Stimulated activated CD8-positive, alpha-beta memory T cell treated with anti-CD3 and anti-CD28 coated beads, Interleukin-12 subunit alpha, Interleukin-12 subunit beta, amount 100 ng/mL, for 1 hour (primary cell): ENCODE measurements around the gene C19orf25.
"Not testable (repeated sequence)": the region's sequence is repeated elsewhere in the genome, so short reads cannot be mapped to it uniquely, and the experiment has no call there.

Source experiments
- DNase-seq: peaks from one replicate; pipeline ENCODE4 v3.0.0-alpha.2; 2020; ENCODE audit warnings: low read depth

C19orf25 gene

DNA sequence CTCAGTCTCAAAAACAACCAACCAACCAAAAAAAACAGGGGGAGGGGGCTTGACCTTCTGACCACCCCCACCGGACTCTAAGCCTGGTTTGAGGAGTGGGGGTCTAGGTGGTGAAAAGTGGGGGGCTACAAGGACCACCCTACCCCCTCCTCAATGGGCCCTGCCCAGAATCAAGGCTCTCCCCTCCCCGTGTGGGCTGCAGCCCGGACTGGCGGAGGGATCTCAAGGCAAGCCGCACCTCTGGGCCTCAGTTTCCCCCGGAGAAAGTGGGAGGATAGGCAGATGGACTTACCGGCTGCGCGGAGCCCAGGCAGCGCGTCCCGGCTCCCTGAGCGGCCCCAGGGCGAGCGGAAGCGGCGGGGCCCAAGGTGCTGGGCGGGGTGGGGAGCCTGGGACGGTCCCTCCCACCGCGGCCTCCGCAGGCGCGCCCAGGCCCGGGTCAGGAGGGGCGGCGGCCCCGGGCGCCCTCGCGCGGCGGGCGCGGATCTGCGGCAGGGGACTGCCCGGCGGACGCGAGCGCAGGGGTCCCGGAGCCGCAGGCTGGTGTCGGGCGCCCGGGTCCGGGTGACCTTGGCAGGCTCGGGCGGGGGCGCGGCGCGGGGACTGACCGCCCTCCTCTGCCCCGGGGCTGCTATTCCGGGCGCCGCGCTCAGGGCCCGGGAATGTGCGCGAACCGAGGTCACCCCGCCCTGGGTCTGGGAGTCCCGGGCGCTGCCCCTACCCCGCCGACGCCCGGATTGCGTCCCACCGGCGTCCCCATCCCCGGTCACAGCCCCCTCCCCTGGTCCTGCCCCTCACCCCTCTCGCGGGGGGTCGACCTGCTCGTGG lies 33.9 kb upstream of the C19orf25 start, which contains the start of gene ADAMTSL5:
ADAMTSL5 (minus strand) TSS at position 349 of the 828 bp plus-strand sequence. CDS start 2,076 bp downstream, outside the sequence.
- DNase-seq, result peak; percentile 25

- no peak for DNase-seq
These were observed 32.6 kb upstream of the C19orf25 start for GRCh38 chr19:1511318-1512317.

- DNase-seq, result no peak
These were observed 31.8 kb upstream of the C19orf25 start for GRCh38 chr19:1510807-1511206.

DNA sequence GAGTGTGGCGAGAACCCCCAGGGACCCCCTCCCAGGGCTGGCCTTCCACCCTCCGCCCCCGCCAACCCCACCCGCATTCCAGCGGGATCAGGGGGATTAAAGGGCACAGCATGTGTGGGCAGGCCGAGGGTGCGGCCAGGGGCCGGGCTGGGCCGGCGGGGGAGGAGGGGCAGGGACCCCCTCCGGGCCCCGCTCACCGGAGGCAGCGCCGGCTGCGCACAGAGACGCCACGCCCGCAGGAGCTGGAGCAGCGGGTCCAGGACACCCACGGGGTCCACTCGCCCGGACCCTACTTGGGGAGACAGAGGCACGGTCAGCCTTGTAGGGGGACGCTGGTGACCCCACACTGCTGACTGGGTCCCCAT lies 31.4 kb upstream of the C19orf25 start:
- no peak for DNase-seq

DNA sequence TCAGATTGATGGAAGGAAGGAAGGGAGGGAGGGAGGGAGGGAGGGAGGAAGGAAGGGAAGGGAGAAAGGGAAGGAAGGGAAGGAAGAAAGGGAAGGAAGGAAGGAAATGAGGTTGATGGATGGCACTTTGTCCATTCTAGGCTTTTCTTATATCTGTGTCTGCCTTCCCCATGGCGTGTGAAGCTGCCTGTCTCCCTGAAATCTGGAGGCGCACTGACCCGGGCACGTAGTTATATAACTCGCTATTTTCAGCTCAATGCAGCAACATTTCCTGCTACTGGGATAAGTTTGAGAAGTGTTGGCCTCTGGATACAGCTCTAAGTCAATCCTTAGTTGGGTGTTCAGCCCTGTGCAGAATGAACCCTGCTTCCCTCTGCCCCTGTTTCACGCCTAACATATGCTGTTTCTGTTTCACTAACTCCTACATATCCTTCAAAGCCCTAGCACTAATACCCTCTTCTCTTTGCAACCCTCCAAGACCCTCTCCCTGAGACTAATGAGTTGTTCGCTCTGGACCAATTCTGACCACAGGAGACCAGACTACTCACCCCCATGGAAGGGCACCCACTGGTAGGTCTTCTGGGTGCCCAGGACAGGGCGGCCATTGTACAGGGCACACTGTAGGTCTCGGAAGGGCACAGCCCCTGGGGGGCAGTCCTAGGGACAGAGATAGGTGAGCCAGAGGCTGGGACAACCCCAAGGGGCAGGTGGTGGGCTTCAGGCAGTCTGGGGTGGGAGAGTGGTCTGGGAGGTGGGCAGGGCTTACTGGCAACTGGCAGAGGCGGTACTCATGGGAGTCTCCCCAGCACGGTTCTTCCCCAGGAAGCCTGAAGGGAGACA lies 30.8 kb upstream of the C19orf25 start:
- DNase-seq, result no peak

DNA sequence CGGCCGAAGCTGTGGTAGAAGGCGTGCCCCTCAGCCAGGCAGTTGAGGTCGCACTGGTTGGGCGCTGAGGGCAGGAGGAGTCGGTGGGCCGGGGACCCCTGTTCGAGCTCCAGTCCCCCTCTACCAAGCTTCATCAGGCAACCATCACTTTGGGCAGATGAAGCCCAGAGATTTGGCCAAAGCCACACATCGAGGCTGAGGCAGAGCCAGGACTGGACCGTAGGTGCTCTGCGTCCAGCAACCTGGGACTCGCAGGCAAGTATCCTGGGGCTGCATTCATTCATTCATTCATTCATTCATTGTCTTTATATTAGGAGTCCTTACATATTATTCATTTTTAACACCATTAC lies 29.5 kb upstream of the C19orf25 start:
- DNase-seq, result no peak

DNA sequence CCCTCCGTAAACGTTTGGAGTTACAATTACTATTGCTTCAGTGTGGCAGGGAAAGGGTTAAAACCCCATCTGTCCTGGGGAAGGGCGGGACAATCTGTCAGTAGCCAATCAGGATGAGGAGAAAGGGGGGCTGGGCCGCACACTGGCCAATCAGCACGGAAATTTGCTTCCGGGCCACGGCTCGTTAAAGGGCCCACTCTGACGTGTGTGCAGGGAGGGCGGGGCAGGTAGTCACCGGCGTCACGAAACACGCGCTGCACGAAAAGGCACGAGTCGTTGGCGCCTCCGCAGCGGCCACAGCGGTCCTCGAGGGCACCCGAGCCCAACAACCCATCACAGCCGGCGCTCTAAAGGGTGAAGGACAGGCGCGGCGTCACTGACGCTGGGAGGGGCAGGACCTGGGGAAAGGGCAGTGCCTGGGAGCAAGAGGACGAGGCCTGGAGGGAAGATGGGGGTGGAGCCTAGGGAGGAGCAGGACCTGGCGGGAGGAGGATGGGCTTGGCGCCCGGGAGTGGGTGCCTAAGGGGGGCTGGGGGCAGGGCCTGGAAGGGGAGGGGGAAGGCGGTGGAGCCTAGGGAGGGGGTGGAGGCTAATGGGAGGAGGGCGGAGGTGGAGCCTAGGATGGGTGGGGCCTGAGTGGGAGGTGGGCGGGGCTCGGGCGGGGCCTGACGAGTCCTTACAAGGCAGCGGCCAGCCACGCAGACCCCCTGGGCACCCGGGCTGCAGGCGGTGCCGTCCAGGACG lies 28.9 kb upstream of the C19orf25 start:
- DNase-seq, result peak; percentile 80

DNA sequence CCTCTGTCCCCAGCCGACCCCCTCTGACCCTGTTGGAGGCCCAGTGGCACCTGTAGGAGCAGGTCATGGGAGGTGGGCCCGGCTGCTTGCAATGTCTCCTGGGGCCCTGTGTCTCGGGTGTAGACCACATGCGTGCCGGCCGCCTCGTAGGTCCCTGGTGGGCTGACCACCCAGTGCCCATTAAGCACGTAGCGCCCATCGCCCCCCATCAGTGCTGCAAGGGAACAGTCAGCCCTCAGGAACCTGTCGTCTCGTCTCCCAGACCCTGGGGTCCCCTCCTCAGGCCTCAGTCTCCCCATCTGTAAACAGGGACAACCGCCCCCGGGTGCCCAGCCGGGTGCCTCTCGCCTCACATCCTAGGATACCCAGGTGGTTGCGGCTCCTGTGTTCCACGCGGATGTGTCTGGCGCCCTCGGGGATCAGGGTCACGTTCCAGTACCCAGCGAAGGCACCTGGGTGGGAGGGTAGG lies 28.2 kb upstream of the C19orf25 start:
- DNase-seq, result no peak

DNA sequence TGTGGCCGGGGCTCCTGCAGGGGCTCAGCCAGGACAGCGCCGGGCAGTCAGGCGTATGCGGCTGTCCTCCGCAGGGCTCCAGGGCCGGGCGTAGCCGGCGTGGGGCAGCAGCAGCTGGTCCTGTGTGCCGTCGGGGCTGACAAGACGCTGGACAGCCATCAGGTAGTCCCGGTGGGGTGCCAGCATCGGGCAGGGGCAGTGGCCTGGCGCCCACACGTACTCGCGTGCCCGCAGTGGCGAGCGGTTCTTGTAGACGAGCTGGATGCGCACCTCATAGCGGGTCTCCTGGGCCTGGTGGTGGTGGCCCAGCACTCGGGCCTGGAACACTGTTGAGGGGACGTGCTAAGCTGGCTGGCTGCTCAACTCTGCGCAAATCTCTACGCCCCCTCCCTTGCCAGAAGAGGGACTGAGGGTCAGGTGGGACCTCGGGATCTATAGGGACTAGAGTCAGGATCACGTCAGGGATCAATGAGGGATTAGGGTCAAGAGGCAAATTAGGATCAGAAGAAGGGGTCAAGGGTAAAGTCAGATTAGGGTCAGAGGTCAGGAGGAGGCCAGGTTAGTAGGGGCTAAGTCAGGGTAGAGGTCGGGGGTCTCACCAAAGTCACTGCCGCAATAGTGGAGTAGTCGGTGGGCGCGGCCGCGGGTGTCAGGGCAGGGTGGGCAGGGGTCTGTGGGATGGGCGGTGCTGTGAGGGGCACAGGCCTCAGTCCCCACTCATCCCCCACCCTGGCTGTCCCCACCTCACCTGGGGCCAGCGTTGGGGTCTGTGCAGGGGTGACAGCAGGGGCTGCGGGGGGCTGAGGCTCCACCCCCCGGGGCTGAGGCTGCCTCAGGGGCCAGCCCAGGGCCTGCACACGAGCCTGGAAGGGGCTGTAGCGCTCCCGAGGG lies 27.2 kb upstream of the C19orf25 start:
- no peak for DNase-seq

- no peak for DNase-seq
These were observed 26.0 kb upstream of the C19orf25 start for GRCh38 chr19:1505012-1505411.

- no peak for DNase-seq
These were observed 25.1 kb upstream of the C19orf25 start for GRCh38 chr19:1503925-1504773.

DNA sequence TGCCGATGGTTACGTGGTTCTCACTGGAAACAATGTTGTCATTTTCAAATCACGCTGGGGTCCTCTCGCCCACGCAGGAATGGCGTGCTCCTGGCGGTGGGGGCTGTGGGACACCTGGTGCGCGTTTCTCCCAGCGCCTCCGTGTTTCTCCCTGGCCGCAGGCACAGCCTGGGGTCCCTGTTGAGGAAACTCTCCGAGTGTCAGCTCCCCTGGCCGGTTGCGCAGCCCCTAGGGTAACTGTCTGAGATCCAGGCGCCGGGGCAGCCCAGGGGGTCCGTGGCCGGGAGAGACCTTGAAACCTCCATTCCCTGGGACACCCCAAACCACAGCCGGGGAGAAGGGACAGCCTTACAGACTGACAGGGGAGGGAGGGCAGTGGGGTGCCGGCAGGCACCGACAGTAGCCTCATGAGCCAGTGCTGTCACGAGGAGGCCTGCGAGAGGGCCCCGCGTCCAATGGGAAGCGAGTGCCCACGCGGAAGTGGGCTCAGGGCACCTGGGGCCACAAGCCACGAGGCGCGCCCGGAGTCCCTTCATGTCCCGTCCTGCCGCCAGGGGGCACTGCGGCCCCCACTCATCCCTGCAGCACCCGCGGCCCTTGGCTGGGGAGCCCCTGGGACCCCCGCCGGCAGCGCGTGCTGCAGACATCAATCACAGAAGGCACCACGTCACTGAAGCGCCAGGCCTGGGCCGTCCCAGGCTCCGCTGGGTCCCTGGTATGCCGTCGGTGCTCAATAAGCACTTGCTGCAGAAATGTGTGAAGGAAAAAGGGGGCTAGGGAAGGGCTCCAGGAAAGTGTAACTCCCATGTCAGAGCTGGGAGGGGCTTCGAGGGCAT lies 24.3 kb upstream of the C19orf25 start:
- peak; percentile 47 for DNase-seq

- no peak for DNase-seq
These were observed 23.5 kb upstream of the C19orf25 start for GRCh38 chr19:1502433-1503088.

DNA sequence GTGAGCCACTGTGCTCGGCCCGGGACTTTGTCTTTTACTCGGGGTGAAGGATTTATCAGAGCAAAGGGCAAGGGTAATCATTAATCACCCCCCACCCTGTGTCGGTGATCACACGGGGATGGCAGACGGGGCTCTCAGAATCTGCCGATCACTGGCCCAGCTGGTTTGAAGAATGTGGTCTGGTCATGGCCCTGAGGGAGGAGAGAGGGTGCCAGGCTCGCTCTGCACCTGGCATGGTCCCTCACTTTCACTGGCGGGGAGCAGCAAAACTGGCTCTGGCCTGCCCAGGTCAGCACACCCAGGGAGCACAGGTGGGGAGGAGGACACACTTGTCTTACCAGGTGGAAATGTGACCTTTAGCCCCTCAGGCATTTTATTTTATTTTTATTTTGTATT lies 22.2 kb upstream of the C19orf25 start:
- no peak for DNase-seq

- not testable (repeated sequence) for DNase-seq
These were observed 20.2 kb upstream of the C19orf25 start for GRCh38 chr19:1499231-1499630.

GRCh38 chr19:1497578-1498235 lies 18.7 kb upstream of the C19orf25 start:
- DNase-seq, result no peak
